Stomach (tissue), 4 donors: ENCODE data around the gene PNPLA4.

Source experiments
- POLR2AphosphoS5 ChIP-seq, 3 donors: sonication (generic); formaldehyde crosslinking; IDR thresholded peaks; one replicate each; pipeline ENCODE4 v1.6.1; 2016; ENCODE audit warnings: antibody characterized with exemption in 3 of 3
- TF ChIP-seq, protein P1 (sequence below), 7 experiments: fragments of 450-650 bp in 4 of 7; fragments of 200-600 bp in 3 of 7; sonication (generic) in 3 of 7; IDR thresholded peaks; one replicate each; pipeline ENCODE4 v1.5.1; 2016 to 2019; ENCODE audit warnings: antibody characterized with exemption in 7 of 7, control low read depth in 2 of 7, mild to moderate bottlenecking in 1 of 7

DNA sequence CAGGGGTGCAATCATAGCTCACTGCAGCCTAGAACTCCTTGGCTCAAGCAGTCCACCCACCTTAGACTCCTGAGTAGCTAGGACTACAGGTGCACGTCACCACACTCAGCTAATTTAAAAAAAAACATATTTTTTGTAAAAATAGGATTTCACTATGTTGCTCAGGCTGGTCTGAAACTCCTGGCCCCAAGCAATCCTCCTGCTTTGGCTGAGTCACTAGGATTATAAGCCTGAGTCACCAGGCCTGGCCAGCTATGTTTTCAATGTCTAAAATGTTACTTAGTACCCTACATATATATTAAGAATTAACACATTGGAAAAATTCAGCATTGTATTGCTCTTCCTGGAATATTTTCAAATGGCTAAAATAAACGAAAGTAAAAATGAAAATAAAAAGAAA lies 37.5 kb downstream of the PNPLA4 start:
- TF ChIP-seq, protein P1, sequence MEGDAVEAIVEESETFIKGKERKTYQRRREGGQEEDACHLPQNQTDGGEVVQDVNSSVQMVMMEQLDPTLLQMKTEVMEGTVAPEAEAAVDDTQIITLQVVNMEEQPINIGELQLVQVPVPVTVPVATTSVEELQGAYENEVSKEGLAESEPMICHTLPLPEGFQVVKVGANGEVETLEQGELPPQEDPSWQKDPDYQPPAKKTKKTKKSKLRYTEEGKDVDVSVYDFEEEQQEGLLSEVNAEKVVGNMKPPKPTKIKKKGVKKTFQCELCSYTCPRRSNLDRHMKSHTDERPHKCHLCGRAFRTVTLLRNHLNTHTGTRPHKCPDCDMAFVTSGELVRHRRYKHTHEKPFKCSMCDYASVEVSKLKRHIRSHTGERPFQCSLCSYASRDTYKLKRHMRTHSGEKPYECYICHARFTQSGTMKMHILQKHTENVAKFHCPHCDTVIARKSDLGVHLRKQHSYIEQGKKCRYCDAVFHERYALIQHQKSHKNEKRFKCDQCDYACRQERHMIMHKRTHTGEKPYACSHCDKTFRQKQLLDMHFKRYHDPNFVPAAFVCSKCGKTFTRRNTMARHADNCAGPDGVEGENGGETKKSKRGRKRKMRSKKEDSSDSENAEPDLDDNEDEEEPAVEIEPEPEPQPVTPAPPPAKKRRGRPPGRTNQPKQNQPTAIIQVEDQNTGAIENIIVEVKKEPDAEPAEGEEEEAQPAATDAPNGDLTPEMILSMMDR (IDR thresholded peaks at IDR 0.05), result no peak
- TF ChIP-seq POLR2AphosphoS5 (IDR thresholded peaks at IDR 0.05), result no peak
